ENCODE data around the gene DPP4.
A peak's percentile ranks its signal among the peaks of the same experiment; 100 is the strongest.

Gene DPP4

GRCh38 chr2:162090109-162090508, 16.1 kb upstream of the DPP4 start:
- in situ Hi-C loops (cut with HindIII; ENCODE audit: low pct_ligation_motif_present, low pct_unique_long_range_greater_than_20kb, low sequenced_read_pairs): no loop called here
- no peak for DNase-seq

- in situ Hi-C loops (cut with HindIII; ENCODE audit: low pct_ligation_motif_present, low pct_unique_long_range_greater_than_20kb, low sequenced_read_pairs): no loop called here
- DNase-seq: no peak
Measured at GRCh38 chr2:162086904-162087303, 12.9 kb upstream of the DPP4 start.

GRCh38 chr2:162085090-162085891, 11.3 kb upstream of the DPP4 start:
- DNase-seq: peak; percentile 56
- in situ Hi-C loops (cut with HindIII; ENCODE audit: low pct_ligation_motif_present, low pct_unique_long_range_greater_than_20kb, low sequenced_read_pairs): no loop called here

GRCh38 chr2:162084536-162084935, 10.5 kb upstream of the DPP4 start:
- in situ Hi-C loops (cut with HindIII; ENCODE audit: low pct_ligation_motif_present, low pct_unique_long_range_greater_than_20kb, low sequenced_read_pairs): no loop called here
- DNase-seq: no peak

GRCh38 chr2:162082681-162083080, 8.7 kb upstream of the DPP4 start:
- in situ Hi-C loops (cut with HindIII; ENCODE audit: low pct_ligation_motif_present, low pct_unique_long_range_greater_than_20kb, low sequenced_read_pairs): no loop called here
- DNase-seq: no peak

- in situ Hi-C loops (cut with HindIII; ENCODE audit: low pct_ligation_motif_present, low pct_unique_long_range_greater_than_20kb, low sequenced_read_pairs): no loop called here
- no peak for DNase-seq
Measured at GRCh38 chr2:162082036-162082435, 8.0 kb upstream of the DPP4 start.

- DNase-seq: no peak
Measured at GRCh38 chr2:162079514-162079913, 5.5 kb upstream of the DPP4 start.

GRCh38 chr2:162075689-162076132, 1.7 kb upstream of the DPP4 start:
- in situ Hi-C loops (cut with HindIII; ENCODE audit: low pct_ligation_motif_present, low pct_unique_long_range_greater_than_20kb, low sequenced_read_pairs): no loop called here
- DNase-seq: no peak

More at GRCh38 chr2:162079514-162079913, 5.5 kb upstream of the DPP4 start:
- in situ Hi-C loops (cut with HindIII; ENCODE audit: low pct_ligation_motif_present, low pct_unique_long_range_greater_than_20kb, low sequenced_read_pairs): no loop called here

- in situ Hi-C loops (cut with HindIII; ENCODE audit: low pct_ligation_motif_present, low pct_unique_long_range_greater_than_20kb, low sequenced_read_pairs): no loop called here
Measured at GRCh38 chr2:162074928-162075688, 1.1 kb upstream of the DPP4 start.

GRCh38 chr2:162074632-162074895, 549 bp upstream of the DPP4 start:
- in situ Hi-C loops (cut with HindIII; ENCODE audit: low pct_ligation_motif_present, low pct_unique_long_range_greater_than_20kb, low sequenced_read_pairs): no loop called here
- no peak for DNase-seq

More at GRCh38 chr2:162074928-162075688, 1.1 kb upstream of the DPP4 start:
- peak; percentile 9 for DNase-seq

GRCh38 chr2:162072976-162073887, 783 bp downstream of the DPP4 start:
- in situ Hi-C loops (cut with HindIII; ENCODE audit: low pct_ligation_motif_present, low pct_unique_long_range_greater_than_20kb, low sequenced_read_pairs): no loop called here
- peak; percentile 18 for DNase-seq

GRCh38 chr2:162072181-162072702, 1.8 kb downstream of the DPP4 start:
- in situ Hi-C loops (cut with HindIII; ENCODE audit: low pct_ligation_motif_present, low pct_unique_long_range_greater_than_20kb, low sequenced_read_pairs): no loop called here
- DNase-seq: peak; percentile 71

- in situ Hi-C loops (cut with HindIII; ENCODE audit: low pct_ligation_motif_present, low pct_unique_long_range_greater_than_20kb, low sequenced_read_pairs): no loop called here
- no peak for DNase-seq
Measured at GRCh38 chr2:162071001-162071400, 3.0 kb downstream of the DPP4 start.

GRCh38 chr2:162070228-162070936, 3.6 kb downstream of the DPP4 start:
- in situ Hi-C loops (cut with HindIII; ENCODE audit: low pct_ligation_motif_present, low pct_unique_long_range_greater_than_20kb, low sequenced_read_pairs): no loop called here
- DNase-seq: no peak

- in situ Hi-C loops (cut with HindIII; ENCODE audit: low pct_ligation_motif_present, low pct_unique_long_range_greater_than_20kb, low sequenced_read_pairs): no loop called here
Measured at GRCh38 chr2:162069267-162069903, 4.6 kb downstream of the DPP4 start.

GRCh38 chr2:162067596-162067995, 6.4 kb downstream of the DPP4 start:
- DNase-seq: peak; percentile 70
- in situ Hi-C loops (cut with HindIII; ENCODE audit: low pct_ligation_motif_present, low pct_unique_long_range_greater_than_20kb, low sequenced_read_pairs): no loop called here

More at GRCh38 chr2:162069267-162069903, 4.6 kb downstream of the DPP4 start:
- no peak for DNase-seq

- DNase-seq: no peak
- in situ Hi-C loops (cut with HindIII; ENCODE audit: low pct_ligation_motif_present, low pct_unique_long_range_greater_than_20kb, low sequenced_read_pairs): no loop called here
Measured at GRCh38 chr2:162065767-162066166, 8.2 kb downstream of the DPP4 start.

GRCh38 chr2:162063899-162064298, 10.1 kb downstream of the DPP4 start:
- DNase-seq: no peak
- in situ Hi-C loops (cut with HindIII; ENCODE audit: low pct_ligation_motif_present, low pct_unique_long_range_greater_than_20kb, low sequenced_read_pairs): no loop called here
